SKM-1 treated with dmso at 0.1 percent for 144 hours (cell line): ENCODE data around the gene SEC61B.

ENCODE experiments used
- DNase-seq: peaks from one replicate; lab custom pipeline; 2025; ENCODE audit not compliant: unreplicated experiment; lab: John Stamatoyannopoulos, UW

SEC61B gene

GRCh38 chr9:99269416-99269815, 47.3 kb downstream of the SEC61B start:
- DNase-seq, result no peak

DNA sequence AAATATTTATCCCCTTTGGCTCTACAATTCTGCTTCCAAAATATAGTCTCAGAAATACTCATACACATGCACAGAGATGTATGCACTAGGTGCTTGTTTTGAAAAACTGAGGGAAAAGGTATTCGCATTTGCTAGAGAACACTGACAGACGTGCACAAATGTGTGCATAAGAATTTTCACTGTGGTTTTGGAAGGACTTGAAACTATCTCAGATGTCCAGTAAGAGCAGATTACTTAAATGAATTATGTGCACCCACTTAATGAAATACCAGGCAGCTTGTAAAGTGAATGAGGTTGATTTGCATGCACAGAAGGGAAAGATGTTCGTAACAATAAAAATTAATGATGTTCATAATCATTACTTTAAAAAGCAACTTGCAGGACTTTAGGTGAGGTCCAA, 48.4 kb downstream of the SEC61B start:
- DNase-seq, result no peak

- DNase-seq, result no peak
Observed at GRCh38 chr9:99272836-99273235, 50.8 kb downstream of the SEC61B start.

DNA sequence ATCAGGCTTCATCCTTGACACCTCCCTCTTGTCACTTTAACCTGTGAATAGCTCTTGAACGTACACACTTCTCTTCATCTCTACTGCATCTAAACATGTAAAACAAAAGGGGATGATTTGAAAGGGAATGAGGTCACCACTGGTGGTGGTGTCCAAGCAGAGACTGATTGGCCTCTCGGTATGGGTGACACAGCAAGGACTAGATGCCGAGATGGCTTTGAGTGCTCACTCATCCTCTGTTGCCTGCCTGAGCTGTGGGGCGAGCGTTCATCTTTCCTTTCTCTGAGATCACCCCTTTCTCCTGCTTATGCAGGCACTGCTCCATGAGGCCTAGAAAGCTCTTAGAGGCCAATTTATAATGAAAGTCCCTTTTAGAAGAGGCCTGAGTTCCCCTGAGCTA, 51.9 kb downstream of the SEC61B start:
- DNase-seq, result no peak

DNA sequence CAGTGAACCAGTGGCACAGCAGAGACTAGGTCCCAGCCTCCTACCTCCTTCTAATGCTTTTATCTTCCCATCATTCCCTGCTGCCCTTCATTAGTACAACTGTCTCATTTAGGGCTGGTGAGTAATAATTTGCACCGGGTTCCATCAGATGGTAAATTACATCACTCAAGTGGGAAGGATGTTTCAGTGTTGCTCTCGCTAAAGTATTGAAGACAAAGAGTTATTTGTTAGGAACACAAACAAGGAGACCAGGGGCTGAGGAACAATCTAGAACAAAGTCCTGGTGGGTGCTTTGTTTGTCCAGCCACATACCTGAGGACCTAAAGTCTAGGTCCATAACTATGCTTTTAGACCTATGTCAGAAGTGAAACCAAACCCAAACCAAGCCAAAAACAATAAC, 52.4 kb downstream of the SEC61B start:
- DNase-seq, result no peak
